ENCODE measurements around the gene CDH1. TPM values are rescaled to one million over a fixed set of nuclear protein-coding genes. Genes with fewer than 3 reads are reported as not detected.

CDH1 gene
- total RNA-seq, 1 experiment from 2014 or later = 328 TPM

DNA sequence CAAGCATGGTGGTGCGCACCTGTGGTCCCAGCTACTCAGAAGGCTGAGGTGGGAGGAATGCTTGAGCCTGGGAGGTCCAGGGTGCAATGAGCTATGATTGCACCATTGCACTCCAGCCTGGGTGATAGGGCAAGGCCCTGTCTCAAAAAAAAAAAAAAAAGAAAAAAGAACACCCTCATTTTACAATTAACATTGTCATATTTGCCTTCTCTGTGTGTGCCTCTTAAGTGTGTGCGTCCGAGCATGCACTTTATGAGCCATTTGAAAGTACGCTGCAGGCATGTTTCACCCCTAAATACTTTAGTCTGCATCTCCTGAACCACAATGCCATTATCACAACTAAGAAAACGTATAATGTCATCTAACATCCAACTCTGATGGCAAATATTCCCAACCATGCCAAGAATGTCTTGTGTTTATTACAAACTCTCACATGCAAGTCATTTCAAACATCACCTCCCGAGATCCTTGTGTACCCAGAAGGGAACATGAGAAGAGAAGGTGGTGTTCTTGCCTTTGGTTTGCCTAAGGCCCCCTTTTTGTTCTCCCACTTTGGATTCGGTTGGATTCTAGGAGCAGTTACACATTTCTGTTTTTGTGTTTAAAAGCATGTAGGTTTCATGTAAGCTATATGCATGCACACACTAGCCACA lies 38.0 kb downstream of the CDH1 start:
- Mint-ChIP-seq H3K27ac (ENCODE audit: unreplicated experiment) (no peak overlapping the region), H3K9me3 (ENCODE audit: low read depth, unreplicated experiment) (no peaks in the 10 kb centered on the region), H3K4me3 (ENCODE audit: low read depth, unreplicated experiment) (no peak overlapping the region), H3K4me1 (ENCODE audit: low read depth, unreplicated experiment) (peaks cover 23% of the 10 kb centered on the region), H3K27me3 (ENCODE audit: unreplicated experiment) (no peaks in the 10 kb centered on the region), H3K36me3 (ENCODE audit: insufficient read depth, unreplicated experiment) (peaks cover 50% of the 10 kb centered on the region)
- CTCF ChIA-PET = interaction anchor here (0.6 kb wide), 1 partner anchor 58 kb away, joined by 3 read pairs; no protein-coding TSS in a partner anchor
- DNase-seq = no peak
- intact Hi-C loops (cut with micrococcal nuclease; ENCODE audit: unreplicated experiment) = no loop called here
- TF ChIP-seq, protein P1, sequence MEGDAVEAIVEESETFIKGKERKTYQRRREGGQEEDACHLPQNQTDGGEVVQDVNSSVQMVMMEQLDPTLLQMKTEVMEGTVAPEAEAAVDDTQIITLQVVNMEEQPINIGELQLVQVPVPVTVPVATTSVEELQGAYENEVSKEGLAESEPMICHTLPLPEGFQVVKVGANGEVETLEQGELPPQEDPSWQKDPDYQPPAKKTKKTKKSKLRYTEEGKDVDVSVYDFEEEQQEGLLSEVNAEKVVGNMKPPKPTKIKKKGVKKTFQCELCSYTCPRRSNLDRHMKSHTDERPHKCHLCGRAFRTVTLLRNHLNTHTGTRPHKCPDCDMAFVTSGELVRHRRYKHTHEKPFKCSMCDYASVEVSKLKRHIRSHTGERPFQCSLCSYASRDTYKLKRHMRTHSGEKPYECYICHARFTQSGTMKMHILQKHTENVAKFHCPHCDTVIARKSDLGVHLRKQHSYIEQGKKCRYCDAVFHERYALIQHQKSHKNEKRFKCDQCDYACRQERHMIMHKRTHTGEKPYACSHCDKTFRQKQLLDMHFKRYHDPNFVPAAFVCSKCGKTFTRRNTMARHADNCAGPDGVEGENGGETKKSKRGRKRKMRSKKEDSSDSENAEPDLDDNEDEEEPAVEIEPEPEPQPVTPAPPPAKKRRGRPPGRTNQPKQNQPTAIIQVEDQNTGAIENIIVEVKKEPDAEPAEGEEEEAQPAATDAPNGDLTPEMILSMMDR (IDR thresholded peaks at IDR 0.05; ENCODE audit: unreplicated experiment) = no peak
- BruUV-seq (replicated peaks) = no TSS peak

DNA sequence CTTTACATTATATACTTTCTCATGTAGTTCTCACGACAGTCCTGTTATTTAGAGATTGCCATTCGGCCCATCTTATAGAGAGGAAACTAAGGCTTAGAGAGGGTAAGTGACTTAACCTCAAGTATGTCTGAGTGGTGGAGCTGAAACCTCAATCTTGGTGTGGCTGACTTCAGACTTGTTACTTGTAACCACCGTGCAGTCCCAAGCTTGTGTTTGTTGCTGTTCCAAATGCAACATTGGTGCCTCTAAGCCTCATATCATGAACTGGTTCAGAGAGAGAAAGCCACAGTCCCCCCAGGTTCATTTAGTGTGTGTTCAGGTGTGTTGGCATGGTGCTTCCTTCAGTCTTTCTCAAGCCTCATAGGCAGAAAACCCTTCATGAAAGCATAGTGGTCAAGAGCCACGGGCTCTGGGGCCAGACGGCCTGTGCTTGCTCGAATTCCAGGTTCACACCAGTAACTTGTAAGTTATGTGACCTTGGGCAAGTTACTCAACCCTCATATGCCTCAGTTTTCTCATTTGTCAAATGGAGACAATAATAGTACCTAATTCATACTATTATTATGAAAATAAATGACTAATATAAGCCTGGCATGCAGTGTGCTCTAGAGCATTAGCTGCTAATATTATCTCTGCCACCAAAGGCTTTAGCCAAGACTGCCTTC lies 39.9 kb downstream of the CDH1 start:
- TF ChIP-seq, protein P1 (IDR thresholded peaks at IDR 0.05; ENCODE audit: unreplicated experiment) = no peak
- no peaks in the 10 kb centered on the region for H3K9me3 Mint-ChIP-seq (ENCODE audit: low read depth, unreplicated experiment)
- no peak for DNase-seq
- no peaks in the 10 kb centered on the region for H3K27me3 Mint-ChIP-seq (ENCODE audit: unreplicated experiment)
- CTCF ChIA-PET = interaction anchor here (0.6 to 2.3 kb wide), 4 partner anchors 20 to 117 kb away, joined by 3 to 7 read pairs (median 5); partner anchors contain the start of gene CDH1
- peaks cover 26% of the 10 kb centered on the region for H3K4me1 Mint-ChIP-seq (ENCODE audit: low read depth, unreplicated experiment)
- intact Hi-C loops (cut with micrococcal nuclease; ENCODE audit: unreplicated experiment) = no loop called here
- no peak overlapping the region for H3K4me3 Mint-ChIP-seq (ENCODE audit: low read depth, unreplicated experiment)
- no peak overlapping the region for H3K27ac Mint-ChIP-seq (ENCODE audit: unreplicated experiment)
- no TSS peak for BruUV-seq (replicated peaks)
- H3K36me3 Mint-ChIP-seq (ENCODE audit: insufficient read depth, unreplicated experiment) = peaks cover 38% of the 10 kb centered on the region

DNA sequence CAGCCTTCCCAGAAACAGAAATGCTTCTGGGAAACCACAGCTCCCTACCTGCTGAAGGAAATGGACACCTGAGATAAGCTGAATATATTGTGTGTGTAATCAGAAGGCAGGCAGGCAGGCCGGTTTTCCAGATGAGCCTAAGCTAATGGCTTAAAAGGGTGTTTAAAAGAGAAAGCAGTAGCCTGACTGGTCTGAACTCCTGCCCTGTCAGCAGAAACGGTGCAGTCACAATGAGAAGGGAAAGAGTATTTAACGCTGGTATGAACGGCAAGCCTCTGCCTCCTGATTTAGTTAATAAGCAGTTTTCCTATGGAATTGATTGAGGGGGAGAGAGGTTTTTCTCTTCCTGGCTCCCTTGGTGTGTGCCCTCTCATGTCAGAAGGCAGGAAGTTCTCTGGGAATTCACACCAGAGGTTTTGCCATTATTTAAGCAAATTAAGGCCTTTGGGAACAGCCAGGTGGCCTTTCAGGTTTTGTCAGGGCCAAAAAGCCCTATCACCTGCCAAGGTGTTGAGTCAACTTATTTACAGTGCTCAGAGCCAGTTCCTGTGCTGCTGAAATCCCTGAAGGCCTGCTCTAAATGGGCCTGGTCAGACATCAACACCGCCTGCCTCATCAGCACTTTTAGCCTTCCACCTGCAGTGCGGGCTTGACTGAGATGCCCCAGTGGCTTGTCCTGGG lies 41.6 kb downstream of the CDH1 start:
- CTCF ChIA-PET = interaction anchor here (0.9 to 2.3 kb wide), 8 partner anchors 8 to 188 kb away, joined by 3 to 8 read pairs (median 6); no protein-coding TSS in a partner anchor
- Mint-ChIP-seq H3K4me3 (ENCODE audit: low read depth, unreplicated experiment) (peak overlapping the region; percentile 36), H3K36me3 (ENCODE audit: insufficient read depth, unreplicated experiment) (peaks cover 32% of the 10 kb centered on the region), H3K27ac (ENCODE audit: unreplicated experiment) (peak overlapping the region; percentile 83), H3K4me1 (ENCODE audit: low read depth, unreplicated experiment) (peaks cover 35% of the 10 kb centered on the region), H3K27me3 (ENCODE audit: unreplicated experiment) (no peaks in the 10 kb centered on the region), H3K9me3 (ENCODE audit: low read depth, unreplicated experiment) (no peaks in the 10 kb centered on the region)
- intact Hi-C loops (cut with micrococcal nuclease; ENCODE audit: unreplicated experiment) = loop anchor here (2.0 kb wide), 1 partner anchor 14 kb away; no protein-coding TSS in a partner anchor
- BruUV-seq (replicated peaks) = no TSS peak
- TF ChIP-seq, protein P1 (IDR thresholded peaks at IDR 0.05; ENCODE audit: unreplicated experiment) = no peak
- peak; percentile 67 for DNase-seq

DNA sequence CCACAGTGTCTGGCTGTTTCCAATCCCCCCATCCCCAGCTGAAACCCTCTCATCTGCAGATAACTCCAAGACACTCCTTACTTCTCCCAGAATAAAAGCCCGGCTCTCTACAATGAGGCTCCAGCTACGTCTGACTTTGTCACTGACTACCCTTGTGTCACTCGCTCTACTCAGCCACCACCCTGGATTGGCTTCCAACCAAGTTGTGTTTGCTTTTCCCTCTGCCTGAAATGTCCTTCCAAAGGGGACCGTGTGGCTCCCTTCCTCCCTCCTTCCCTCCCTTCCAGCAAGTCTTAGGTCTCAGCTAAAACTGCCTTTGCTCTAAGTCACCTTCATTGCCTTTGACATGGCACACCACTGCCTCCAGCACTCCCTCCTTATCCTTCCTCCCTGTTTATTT lies 42.8 kb downstream of the CDH1 start:
- intact Hi-C loops (cut with micrococcal nuclease; ENCODE audit: unreplicated experiment) = loop anchor here (2.0 kb wide), 1 partner anchor 13 kb away; no protein-coding TSS in a partner anchor
- H3K4me1 Mint-ChIP-seq (ENCODE audit: low read depth, unreplicated experiment) = peaks cover 35% of the 10 kb centered on the region

More for the DNA sequence above, 42.8 kb downstream of the CDH1 start:
- H3K36me3 Mint-ChIP-seq (ENCODE audit: insufficient read depth, unreplicated experiment) = peaks cover 40% of the 10 kb centered on the region
- TF ChIP-seq, protein P1 (IDR thresholded peaks at IDR 0.05; ENCODE audit: unreplicated experiment) = no peak
- no peaks in the 10 kb centered on the region for H3K9me3 Mint-ChIP-seq (ENCODE audit: low read depth, unreplicated experiment)
- no peak for DNase-seq
- no peak overlapping the region for H3K4me3 Mint-ChIP-seq (ENCODE audit: low read depth, unreplicated experiment)
- CTCF ChIA-PET = no interaction called here
- no peak overlapping the region for H3K27ac Mint-ChIP-seq (ENCODE audit: unreplicated experiment)
- no peaks in the 10 kb centered on the region for H3K27me3 Mint-ChIP-seq (ENCODE audit: unreplicated experiment)
- BruUV-seq (replicated peaks) = no TSS peak
